Mucosa of gallbladder (tissue), 1 donor: ENCODE results near the gene RPUSD2. TPM values are rescaled to one million over a fixed set of nuclear protein-coding genes. Genes with fewer than 3 reads are reported as not detected.
A peak's percentile ranks its signal among the peaks of the same experiment; 100 is the strongest.
"Not testable (repeated sequence)": the region's sequence is repeated elsewhere in the genome, so short reads cannot be mapped to it uniquely, and the experiment has no call there.

Source experiments
- DNase-seq: peaks from one replicate; pipeline ENCODE4 v3.0.0-alpha.2; 2020; ENCODE audit warnings: low spot score
- total RNA-seq: library from RNA; stranded (reverse); gene quantifications from one replicate; pipeline ENCODE4 v1.2.1, GENCODE V29; 2021
- donor health status: DM: no; HTN: no; CAD: no.

RPUSD2 gene
- total RNA-seq, 1 donor from 2014 or later: 8.1 TPM

GRCh38 chr15:40565333-40566238 is 3.5 kb upstream of the RPUSD2 start:
- DNase-seq: no peak

DNA sequence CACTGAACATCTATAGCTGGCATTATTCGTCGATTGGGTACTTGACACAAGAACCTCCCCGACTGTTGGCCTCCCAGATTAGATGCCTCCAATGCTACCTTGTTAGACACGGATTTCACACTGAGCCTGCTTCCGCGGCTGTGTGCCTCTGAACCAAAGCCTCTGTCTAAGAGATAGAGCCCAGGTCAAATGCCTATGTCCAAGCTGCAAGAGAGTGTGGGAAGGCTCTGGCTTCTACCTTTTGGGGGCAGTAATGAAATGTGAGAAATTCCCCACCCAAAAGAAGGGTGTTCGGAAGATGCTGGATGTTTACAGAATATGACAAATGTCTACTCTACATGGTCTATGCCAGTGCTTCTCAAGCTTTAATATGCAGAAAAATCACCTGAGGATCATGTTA is 2.0 kb upstream of the RPUSD2 start:
- DNase-seq: no peak

DNA sequence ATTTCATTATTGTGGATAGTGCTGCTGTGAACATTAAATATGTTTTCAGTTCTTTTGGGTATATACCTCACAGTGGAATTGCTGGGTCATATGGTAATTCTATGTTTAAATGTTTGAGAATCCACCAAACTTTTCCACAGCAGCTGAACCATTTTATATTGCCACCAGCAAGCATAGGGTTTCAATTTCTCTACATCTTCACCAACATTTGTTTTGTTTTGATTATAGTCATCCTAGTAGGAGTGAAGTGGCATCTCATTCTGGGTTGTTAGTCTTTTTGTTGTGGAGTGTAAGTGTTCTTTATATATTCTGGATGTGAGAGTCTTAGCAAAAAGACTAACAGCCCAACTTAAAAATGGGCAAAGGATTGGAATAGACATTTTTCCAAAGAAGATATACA is 6.0 kb downstream of the RPUSD2 start:
- DNase-seq: no peak

- not testable (repeated sequence) for DNase-seq
These were observed 7.8 kb downstream of the RPUSD2 start for GRCh38 chr15:40576914-40577313.

DNA sequence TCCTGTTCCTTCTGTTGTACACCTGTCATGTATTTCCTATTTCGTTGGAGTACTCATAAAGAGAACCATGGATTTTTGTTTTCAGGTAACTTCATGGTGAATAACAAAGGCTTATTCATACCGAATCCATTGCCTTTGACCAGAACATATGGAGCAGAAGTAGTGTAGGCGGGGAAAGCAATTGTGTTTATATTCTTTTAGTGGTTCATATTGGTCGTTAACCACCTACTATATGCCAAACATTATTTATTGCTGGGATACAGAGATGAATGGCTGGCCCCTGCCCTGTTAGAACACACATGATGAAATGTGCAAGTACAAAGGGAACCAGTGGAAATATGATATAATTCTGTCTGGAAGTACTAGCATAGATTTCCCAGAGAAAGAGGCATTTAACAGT is 9.8 kb downstream of the RPUSD2 start:
- no peak for DNase-seq

DNA sequence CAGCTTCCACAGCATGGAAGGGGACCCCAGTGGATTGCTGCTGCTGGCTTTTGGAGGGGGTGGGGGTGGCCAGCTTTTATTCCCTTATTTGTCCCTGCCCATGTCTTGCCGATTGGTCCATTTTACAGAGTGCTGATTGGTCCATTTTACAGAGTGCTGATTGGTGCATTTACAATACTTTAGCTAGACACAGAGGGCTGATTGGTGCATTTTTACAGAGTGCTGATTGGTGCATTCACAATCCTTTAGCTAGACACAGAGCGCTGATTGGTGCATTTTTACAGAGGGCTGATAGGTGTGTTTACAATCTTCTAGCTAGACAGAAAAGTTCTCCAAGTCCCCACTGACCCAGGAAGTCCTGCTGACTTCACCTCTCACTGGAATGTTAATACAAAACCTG is 12.7 kb downstream of the RPUSD2 start:
- not testable (repeated sequence) for DNase-seq

- peak; percentile 53 for DNase-seq
These were observed 13.7 kb downstream of the RPUSD2 start for GRCh38 chr15:40582726-40583246.

- no peak for DNase-seq
These were observed 15.1 kb downstream of the RPUSD2 start for GRCh38 chr15:40584191-40584590.

- no peak for DNase-seq
These were observed 21.6 kb downstream of the RPUSD2 start for GRCh38 chr15:40590667-40591050.

- DNase-seq: no peak
These were observed 22.3 kb downstream of the RPUSD2 start for GRCh38 chr15:40591389-40591788.

- DNase-seq: no peak
These were observed 24.1 kb downstream of the RPUSD2 start for GRCh38 chr15:40593165-40593564.

- peak; percentile 96 for DNase-seq
These were observed 24.7 kb downstream of the RPUSD2 start, which contains the start of gene KNL1 for GRCh38 chr15:40593588-40594428. KNL1 (plus strand) TSS chr15:40594249; CDS start chr15:40602932, 8,683 bp downstream.

DNA sequence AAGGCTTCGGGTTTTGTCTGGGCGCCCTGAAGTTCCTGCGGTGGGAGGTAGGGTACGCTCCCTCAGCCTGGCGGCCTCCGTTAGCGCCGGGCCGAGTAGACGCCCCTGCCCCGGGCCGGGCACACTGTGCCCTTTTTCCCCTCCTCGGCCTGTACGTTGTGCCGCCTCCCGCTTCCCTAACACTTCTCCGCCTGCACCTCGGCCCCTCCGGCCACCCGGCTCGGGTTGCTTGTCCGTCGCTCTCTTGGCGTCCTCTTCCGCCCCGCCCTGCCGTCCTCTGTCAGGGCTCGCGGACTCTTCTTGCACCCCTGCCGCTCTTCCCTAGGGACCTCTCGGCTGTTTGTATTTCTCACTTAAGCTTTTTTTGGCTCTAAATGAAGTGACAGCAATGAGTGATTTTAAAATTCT is 25.3 kb downstream of the RPUSD2 start:
- no peak for DNase-seq

DNA sequence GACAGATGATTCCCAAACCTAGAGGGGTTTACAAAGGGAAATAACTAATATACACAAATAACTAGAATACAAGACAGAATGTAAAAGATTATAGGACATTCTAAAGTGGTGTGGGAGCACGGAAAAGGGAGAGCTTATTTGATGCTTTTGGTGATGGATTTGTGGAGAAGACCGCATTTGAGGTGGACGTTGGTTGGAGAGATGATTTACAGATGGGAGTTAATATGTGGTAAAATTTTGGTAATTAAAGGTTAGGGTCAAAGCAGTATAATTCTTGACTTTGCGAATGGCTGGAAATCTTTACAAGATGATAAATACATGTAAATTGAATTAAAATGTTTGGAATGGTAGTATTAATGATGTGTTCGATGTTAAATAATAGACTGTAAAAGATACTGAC is 26.1 kb downstream of the RPUSD2 start:
- no peak for DNase-seq

- DNase-seq: no peak
These were observed 26.7 kb downstream of the RPUSD2 start for GRCh38 chr15:40595773-40596172.

- DNase-seq: no peak
These were observed 27.9 kb downstream of the RPUSD2 start for GRCh38 chr15:40597024-40597423.

GRCh38 chr15:40598126-40598525 is 29.0 kb downstream of the RPUSD2 start:
- no peak for DNase-seq

DNA sequence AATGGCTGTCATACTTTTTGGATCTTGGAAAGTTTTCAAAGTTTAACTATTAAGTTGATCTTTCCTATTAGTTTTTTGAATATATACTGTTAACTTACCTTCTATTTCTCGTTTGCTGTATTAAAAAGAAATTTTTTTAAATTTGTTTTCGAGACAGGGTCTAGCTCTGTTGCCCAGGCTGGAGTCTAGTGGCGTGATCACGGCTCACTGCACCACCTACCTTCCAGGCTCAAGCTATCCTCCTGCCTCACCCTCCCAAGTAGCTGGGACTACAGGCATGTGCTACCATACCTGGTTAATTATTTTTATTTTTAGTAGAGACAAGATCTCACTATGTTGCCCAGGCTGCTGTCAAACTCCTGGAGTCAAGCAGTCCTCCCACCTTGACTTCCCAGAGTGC is 29.6 kb downstream of the RPUSD2 start:
- DNase-seq: no peak

DNA sequence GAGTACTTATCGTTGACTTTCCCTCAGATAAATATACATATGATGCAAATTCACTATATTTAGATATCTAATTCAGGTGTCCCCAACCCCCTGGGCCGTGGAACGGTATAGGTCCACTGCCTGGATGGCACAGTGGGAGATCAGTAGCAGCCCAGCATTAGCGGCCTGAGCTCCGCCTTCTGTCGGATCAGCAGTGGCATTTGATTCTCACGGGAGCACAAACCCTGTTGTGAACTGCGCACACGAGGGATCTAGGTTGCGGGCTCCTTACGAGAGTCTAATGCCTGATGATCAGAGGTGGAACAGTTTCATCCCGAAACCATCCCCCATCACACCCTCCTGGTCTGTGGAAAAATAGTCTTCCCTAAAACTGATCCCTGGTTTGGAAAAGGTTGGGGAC is 31.9 kb downstream of the RPUSD2 start:
- no peak for DNase-seq

DNA sequence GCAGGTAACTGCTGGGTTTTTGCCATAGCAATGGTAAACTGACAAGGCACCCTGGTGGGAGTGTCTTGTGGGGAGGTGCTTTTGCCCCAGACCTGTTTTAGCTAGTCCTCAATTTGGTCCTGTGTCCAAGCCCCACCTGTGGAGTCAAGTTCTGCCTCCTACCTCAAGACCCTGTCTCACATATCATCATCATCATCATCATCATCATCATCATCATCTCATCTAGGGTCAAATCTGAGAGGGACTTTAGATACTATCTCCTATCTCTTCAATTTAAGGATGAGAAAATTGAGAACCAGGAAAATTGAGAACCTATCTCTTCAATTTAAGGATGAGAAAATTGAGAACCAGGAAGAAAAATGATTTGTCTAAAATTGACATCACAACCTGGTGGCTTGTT is 34.8 kb downstream of the RPUSD2 start:
- no peak for DNase-seq

DNA sequence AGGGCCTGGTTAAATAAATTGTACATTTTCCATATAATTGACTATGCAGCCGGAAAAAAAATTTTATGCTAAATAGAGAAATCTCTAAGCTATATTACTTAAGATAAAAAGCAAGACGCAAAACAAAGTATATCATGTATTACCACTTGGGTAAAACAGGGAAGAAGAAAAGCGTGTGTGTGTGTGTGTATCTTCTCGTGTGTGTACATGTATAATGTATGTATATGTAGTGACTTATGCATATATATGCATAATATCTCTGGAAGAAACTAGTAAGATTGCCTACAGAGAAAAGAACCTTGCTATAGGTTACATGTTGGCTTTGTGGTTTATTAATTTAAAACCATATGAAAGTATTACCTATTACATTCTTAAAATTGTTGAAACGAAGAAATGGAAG is 44.0 kb downstream of the RPUSD2 start:
- no peak for DNase-seq

DNA sequence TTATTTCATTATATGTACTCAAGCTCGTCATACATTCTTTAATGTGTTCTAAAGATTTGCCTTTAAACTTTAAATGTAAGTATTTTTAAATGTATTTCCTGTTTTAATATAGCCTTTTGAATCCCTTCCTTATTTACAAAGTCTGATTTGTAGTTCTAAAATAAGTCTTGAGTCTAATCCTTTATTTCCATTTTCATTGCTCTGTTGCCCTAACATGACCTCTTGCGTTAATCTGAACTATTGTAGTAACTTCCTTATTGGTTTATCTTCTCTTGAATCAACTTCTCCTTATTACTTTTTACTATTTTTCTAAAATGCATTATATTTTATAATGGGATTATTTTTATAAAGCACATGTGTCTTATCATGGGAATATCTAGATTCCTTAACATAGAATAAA is 48.9 kb downstream of the RPUSD2 start:
- no peak for DNase-seq

- DNase-seq: no peak
These were observed 49.8 kb downstream of the RPUSD2 start for GRCh38 chr15:40618906-40619305.
